ENCODE data around the gene VOPP1.
"Not testable (repeated sequence)": the region's sequence is repeated elsewhere in the genome, so short reads cannot be mapped to it uniquely, and the experiment has no call there.

The VOPP1 gene

DNA sequence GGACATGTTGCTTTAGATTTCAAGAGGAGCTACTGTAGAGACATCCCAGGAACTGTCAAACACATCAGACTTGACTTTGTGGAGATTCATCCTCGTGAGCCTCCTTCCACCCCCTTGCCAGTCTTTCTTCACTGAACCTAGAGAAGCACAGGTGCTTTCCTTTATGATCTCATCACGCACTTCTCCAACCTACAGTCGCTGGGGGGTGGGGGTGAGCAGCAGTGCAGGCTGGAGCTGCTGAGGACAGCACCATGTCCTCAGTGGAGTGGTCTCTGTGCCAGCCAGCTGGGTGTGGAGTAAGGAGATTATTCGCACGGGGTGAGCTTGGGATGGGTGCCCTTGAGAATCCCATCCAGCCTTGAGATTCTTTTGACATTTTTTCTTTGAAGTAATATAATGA, 88.1 kb downstream of the VOPP1 start:
- FAIRE-seq, result no peak

DNA sequence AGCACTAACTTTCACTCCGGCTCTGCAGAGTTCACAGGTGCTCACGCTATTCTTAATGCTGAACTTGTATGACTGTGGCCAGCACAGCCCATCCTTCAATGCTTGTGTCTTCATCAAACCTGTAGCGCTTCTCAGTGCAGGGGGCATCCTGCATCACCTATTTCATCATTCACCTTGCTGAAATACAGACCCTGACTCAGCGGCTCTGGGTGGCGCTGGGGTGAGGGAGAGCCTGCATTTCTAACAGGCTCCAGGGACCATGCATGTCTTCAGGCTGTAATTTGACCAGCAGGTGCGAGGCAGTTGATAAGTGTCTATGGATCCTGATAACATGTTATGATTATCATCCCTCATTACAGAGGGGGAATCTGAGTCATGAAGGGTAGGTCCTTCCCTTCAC, 89.3 kb downstream of the VOPP1 start:
- FAIRE-seq, result no peak

DNA sequence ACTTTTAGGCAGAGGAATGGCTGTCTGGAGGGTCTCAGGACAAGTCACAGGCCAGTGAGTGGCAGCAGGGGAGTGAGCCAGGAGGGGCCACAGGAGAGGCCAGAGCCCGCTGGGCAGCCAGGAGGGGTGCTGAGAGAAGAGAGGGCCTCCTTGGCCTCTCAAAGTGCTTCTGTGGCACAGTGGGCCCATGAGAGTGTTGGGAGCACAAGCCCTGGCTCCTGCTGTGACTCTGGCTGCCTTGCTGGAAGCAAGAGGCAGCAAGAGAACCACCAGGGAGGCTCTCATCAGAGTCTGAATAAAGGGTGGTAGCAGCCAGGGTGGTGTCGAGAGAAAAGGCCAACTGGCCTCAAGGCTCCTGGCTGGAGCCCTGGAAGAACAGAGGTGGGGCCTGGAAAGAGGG, 91.1 kb downstream of the VOPP1 start:
- no peak for FAIRE-seq

DNA sequence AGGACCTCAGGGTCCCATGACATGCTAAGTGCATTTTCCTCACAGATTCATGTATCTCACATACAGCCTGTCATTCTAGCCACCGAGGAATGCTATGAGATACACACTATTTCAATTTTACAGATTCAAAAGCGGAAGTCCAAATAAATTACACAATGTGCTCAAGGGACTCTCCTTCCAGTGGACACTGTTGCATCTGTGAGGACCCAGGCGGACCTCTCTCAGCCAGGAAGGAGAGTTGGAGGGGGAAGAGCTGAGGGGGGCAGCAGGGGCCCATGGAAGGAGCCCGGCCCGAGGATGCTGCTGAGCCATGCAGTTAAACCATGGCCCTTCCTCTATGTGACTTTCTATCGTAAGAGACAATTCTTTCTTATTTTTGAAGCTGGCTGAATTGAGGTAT, 93.6 kb downstream of the VOPP1 start:
- FAIRE-seq, result no peak

DNA sequence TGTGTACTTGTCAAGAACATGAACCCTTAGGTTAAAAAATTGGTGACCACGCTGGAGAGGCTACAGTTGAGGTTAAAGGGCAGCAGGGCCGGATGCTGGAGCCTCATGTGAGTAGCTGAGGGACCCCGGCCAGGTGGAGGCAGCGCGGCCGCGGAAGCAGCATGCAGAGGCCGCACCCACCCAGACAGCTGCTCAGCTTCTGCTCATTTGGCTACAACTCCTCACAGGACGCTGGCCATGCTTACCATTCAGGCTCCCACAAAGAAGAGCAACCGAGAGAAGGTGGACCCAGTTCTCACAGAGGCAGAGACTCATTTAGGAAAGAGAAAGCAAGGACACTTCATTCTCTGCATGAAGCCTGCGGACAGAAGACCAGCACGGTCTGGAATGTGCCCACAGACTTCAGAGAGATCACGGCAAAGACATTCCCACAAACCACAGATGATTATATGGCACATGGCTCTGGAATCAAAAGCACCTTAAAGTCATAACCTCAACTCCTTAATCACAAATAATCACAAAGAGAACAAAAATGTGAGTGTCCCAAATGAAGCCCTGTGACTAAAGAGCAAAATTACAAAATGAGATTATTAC, 94.4 kb downstream of the VOPP1 start:
- no peak for FAIRE-seq

DNA sequence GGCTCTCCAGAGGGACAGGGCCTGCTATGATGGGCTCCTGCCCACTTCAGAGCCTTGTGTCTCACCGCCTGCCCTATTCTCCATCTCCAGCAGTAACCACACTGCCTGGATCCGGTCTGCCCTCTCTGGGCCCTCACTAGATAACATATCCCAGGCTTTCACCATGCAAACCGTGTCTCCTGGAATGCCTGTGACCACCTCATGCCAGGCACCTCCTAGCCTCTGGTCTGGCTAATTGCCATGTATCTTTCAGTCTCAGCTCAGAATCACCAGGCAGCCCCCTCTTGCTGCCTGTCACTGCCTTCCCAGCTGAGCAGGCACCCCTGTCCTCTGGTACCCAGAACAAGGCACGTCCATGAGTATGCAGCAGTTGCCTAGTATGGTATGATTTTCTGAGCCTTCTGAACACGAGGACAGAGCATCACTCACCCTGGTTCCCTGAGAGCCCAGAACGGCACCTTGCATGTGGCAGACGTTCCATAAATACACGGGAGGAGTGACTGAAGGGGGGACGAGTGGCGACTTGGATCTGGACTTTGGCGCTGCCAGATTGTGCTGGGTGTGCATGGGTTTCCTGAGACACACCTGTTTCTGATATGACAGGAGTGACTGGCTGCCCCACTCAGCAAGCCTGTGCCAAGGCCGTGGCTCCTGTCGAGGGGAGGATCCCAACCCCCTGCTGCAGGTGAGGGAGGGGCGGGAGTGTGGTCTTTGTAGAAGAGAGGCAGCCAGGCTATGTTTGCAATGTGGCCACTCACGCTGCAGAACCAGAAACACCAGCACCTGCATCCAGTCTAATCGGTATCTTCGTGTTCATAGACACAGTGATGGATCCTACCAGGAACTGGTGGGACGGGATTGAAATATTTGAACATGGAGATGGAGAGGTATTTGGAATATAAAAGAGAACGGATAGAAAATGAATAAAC, 95.2 kb downstream of the VOPP1 start:
- no peak for FAIRE-seq

DNA sequence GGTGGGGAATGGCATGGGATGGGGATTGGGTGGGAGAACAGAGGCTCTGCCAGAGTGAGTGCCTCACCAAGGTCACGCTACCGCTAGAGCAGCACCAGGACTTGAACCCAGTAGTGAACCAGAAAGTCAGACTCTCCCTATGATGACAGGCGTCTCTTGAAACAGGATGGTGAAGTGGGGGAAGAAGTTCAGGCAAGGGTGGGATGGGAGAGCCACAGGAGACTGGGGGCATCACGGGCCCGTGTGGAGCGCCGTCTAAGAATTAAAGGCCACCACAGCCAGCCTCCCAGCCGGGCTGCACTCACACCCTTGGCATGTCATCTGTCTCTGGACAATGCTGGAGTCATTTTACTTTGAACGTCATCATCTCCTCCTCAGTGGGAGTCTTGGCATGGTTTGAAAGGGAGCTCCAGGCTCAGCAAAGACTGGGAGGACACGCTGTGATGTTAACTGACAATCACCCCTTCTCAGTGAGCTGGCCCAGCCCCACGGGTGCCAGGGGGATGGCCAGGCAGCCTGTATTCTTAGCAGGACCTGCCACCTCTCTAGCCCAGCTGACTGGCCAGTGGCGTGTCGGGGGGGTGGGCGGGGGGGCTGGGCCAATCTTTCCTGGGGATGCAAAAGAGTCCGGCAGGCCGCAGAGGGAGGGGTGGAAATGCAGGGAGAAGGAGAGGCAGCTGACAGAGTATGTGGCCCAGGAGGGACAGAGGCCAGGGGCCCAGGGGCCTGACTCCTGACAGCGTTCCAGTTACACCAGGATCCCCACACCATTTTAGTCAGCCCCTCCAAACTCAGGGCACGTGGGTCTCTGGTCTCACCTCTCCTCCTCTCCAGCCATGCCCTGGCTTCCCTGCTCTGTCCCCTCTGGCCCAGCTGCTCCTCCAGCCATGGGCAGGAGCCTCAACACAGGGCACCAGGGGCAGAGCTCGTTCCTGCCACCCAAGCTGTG, 96.2 kb downstream of the VOPP1 start:
- FAIRE-seq, result no peak

DNA sequence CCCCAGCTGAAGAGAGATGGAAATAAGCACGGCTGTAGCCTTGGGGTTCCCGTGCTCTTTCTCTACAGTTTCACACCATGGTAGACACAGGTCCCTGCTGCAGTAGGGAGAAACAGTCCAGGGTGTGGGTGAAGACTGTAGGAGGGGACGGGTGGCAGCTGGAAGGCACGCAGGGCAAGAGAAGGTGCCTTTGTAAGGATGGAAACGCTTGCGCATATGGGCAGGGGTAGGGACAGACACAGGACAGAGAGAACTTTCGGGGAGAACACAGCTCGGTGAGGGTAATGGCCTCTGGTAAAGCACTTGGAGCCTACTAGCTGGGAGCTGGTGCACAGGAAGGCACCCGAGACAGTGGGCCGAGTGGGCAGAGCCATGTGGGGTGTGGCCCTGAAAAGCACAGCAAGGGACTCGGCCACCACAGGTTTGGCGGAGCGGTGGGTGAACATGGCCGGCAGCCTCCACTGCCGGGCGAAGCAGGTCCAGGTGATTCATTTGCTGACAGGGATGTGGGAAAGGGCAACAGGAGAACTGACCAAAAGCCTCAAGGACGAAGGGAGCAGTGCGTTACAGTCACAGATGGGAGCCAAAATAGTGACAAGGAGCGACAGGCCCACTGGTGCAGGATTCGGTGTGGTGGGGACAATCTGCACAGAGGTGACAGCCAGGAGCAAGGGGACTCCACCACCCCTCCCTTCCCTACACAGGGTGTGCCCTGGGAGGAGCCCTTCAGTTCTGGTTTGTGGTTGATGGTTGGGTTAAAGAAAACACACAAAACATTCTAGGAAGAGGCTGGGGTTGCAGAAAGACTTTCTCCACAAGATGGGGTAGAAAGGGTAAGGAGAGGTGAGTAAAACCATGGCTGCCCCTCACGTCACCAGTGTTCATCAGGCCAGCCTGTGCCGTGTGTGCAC, 97.1 kb downstream of the VOPP1 start:
- no peak for FAIRE-seq

DNA sequence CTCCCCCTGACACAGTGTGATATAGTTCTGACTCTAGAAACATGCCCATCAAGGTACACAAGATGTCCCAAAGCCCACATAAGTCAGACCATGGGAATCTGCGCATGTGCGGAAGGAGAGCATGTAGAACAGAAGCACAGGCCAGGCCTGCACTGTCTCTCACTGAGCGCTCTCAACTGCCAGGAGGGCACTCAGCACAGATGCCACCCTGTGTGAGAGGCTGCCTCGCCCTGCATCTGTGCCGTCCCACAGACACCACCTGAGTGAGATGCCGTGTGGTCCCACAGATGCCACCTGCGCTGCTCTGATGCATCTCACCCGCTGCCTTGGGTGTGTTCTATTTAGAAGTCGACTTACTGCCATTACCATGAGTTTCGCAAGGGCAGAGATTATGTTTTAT, 98.4 kb downstream of the VOPP1 start:
- FAIRE-seq, result no peak

DNA sequence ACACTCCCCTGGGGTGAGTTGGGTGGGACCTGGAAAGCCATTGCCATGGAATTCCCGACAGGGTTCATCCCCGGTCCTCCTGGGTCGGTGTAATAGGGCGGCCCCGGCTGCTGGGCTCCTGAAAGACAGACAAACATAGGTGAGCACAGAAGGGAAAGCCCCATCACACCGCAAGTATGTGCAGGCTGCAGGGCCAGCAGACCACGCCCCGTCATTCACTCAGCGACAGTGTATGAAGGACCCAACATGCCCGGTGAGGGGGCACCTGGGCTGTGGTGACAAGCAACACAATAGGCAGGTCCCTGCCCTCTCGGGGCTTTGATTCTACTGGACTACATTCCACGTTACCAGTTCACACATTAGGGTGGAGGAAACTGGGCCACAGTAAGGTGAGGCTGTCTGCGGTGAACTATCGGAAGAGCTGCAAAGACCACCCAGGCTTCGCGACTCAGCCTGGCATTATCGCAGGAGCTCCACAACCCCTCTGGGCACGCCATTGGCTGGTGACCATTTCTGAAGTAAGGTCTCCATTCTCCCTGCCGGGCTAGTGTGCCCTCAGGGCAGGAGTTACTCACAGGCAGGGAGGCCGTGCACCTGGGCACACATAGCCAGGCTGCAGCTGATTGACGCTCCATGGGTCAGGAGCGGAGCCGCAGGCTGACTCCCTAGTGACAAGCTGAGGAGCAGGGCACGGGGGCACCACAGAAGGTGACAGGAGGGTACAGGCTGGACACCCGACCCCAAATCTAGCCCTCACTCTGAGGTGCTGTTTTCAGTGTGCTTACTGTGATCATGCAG, 99.2 kb downstream of the VOPP1 start:
- FAIRE-seq, result no peak

DNA sequence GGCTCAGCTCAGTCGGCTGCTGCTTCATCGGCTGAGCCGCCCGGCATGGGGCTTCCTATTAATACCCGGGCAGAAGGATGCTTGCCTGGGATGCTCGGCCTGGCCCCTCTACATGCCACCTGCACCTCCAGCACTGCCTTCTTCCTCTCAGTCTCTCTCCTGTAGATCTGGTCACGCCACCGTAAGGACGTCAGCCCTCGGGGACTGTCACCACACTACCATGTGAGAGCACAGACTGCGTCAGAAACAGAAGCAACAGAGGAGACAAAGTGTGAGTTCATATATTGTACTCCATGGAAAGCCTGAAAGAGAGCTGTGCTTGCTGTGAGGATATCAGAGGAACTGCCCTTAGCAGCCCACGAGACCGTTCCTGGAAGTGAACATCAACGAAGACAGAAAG, 99.9 kb downstream of the VOPP1 start:
- FAIRE-seq, result not testable (repeated sequence)

DNA sequence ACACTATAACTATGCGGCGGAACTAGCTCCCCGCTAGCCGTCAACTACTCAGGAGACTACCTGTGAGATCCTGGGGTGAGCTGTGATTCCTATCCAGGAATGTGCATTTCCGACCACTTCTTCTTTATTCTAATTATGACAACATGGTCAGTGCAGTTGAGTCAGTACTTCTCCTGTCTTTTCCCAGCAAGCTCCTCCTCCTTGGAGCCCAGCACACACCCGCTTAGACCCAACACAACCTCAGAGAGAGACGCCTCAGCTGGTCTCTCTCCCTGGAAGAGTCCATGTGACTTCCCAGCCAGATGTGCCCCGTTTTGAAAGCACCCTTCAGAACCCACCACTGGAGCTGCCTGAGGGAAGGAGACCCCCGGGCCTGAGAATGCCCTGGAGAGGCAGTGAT, 100.7 kb downstream of the VOPP1 start:
- FAIRE-seq, result not testable (repeated sequence)

DNA sequence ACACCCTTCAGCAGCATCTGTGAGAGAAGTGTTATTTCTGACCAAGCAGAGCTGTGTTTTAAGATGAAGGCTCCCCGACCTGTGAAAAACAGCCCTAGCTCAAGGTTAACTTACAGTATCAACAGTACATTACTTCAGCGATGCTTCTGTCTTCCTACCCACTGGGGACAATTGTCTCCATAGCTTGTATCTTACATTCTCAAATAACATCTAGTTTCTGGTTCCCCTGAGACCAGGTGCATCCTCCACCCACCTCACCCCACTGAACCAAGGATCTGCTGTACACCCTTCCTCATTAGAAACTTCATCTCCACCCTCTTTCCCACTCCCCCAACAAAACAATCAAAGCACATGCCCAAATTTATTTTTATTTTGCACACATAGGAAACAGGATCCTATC, 102.0 kb downstream of the VOPP1 start:
- no peak for FAIRE-seq

DNA sequence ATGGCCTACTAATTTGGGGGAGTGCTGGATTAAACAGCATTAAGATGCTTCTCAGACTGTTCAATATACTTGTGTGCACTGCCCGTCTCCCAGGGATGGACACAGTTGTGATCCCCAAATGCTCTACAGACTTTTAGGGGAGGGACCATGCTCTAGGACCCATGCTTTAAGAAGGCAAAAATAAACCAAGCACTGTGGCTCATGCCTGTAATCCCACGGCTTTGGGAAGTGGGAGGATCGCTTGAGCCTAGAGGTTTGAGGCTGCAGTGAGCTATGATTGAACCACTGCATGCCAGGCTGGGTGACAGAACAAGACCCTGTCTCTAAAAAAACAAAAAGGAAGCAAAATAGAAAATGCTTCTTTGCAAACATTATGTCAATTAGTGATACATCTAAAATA, 102.6 kb downstream of the VOPP1 start:
- FAIRE-seq, result no peak

DNA sequence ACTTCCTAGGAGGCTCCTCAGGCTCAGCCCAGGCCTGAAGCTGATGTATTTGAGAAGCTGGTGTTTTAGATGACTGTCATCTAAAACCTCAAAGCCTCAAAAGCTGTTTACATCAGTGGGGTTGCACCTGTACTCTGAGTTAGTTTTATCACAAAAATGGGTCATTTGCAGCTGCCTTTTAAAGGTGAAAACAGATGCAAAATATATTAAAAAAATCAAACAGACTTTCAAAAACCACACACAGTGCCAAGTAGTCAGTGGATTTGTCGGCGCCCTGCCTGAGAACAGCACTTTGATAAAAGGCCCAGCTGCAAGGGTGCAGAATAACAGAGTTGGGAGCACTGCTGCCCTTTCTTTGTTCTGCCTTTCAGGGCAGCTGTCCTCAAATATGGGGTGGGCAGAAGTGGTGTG, 103.0 kb downstream of the VOPP1 start:
- FAIRE-seq, result no peak

DNA sequence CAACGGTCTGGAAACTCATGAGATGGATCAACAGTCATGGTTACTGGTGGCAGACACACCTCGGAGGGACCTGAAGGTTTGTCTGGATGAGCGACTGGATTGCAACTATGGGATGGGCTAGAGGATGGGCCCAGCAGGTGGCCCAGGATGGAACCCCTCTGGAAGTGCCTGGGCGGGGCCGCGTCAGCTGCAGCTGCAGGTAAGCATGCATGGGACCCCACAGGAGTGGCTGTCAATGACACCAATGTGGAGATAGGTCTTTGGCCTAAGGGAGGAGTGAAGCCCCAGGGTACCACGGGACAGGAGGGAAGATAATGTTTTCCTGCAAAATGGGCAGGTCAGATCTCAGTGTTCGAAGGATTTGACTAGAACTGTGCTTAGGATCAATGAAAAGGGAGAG, 103.8 kb downstream of the VOPP1 start:
- no peak for FAIRE-seq

DNA sequence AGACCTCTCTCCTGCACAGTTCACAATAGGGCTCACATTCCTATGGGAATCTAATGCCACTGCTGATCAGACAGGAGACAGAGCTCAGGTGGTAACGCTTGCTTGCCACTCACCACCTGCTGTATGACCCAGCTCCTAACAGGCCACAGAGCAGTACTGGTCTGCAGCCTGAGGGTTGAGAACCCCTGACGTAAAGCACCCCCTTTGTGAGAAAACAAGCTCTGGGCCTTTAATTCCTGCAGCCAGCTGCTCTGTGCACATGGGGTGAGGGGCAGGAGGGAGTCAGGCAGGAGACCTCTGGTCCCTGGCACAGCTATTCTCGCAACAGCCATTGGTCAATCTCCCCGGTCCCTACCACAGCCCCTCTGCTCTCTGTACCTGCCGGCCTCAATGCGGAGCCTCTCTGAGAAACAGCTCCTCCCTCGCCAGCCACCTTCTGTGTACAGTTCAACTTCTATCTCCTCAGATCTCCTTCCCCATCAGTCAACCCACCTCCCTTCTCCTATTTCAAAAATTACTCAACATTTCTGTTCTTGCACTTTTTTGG, 105.2 kb downstream of the VOPP1 start:
- FAIRE-seq, result no peak

DNA sequence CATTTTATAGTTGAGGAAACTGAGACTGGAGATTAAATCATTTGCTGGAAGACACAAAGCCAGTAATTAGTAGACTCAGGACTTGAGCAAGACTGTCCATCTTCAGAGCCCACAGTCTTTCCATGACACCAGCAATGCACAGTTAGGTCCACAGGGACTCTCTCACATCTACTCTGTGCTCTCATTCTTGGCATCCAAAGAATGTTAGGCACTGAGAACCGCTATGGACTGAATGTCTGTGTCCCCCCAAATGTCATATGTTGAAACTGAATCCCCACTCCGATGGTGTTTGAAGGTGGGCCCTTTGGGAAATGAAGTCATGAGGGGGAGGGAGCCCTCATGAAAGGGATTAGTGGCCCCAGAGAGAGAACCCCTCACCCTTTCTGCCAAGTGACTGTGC, 106.6 kb downstream of the VOPP1 start:
- no peak for FAIRE-seq

DNA sequence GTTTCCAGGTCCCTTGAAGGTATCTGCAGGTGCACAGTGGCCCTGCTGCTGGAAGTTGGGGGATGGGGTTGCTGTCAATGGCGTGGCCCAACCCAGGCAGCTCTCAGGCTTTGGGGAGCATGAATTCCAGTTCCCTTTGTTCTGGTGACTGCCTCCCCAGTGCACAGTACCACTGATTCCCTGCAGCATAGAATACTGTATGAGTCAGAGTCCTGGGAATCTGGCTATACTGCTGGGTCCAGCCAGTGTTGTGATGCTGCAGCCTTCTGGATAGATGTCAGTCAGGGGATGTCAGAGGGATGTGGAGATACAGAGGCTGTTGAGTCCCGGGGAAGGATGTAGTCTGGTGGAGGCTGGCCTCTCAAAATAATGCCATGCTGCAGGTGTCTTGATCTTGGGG, 107.9 kb downstream of the VOPP1 start:
- FAIRE-seq, result no peak

DNA sequence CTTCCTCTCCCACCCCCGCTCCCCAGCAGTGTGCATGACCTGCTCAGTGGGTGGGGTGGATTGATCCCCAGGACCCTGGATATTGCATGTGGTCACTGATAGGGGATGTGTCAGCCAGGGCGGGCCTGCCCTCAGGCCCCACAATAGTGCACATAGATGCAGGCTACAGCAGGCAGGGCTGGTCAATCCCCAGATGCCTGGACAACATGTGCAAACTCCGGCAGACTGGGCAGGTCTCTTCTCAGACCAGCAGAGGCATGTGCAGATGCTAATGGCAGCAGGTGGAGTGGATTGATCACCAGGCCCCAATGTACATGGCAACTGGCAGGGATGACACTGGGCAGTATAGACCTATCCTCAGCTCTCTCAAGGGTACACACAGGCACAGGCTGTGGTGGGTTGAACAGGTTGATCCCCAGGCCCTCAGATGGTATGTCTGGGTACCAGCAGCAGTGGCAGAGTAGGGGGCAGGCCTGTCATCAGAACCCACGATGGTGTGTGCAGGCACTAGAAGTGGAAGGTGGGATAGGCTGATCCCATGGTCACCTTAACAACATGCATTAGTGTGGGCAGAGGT, 108.5 kb downstream of the VOPP1 start:
- no peak for FAIRE-seq

DNA sequence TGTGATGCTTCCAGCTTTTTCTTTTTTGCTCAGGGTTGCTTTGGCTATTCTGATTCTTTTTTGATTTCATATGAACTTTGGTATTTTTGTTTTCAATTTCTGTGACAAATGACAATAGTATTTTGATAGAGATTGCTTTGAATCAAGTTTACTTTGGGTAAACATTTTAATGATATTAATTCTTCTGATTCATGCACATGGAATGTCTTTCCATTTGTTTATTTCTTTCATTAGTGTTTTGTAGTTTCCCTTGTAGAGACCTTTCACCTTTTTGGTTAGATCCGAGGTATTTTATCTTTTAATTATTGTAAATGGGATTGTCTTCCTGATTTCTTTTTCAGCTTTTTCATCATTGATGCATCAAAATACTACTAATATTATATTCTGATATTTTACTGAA, 114.0 kb downstream of the VOPP1 start:
- no peak for FAIRE-seq
